ENCODE measurements around the gene GRB2. TPM values are rescaled to one million over a fixed set of nuclear protein-coding genes. Genes with fewer than 3 reads are reported as not detected.
"Not testable (repeated sequence)": the region's sequence is repeated elsewhere in the genome, so short reads cannot be mapped to it uniquely, and the experiment has no call there.

Gene GRB2
- total RNA-seq, 1 donor from 2014 or later: 59.1 TPM

- H3K27ac Mint-ChIP-seq (ENCODE audit: unreplicated experiment): no peak overlapping the region
- no peaks in the 10 kb centered on the region for H3K27me3 Mint-ChIP-seq (ENCODE audit: unreplicated experiment)
- H3K9me3 Mint-ChIP-seq (ENCODE audit: unreplicated experiment): no peaks in the 10 kb centered on the region
- no peak overlapping the region for H3K4me3 Mint-ChIP-seq (ENCODE audit: unreplicated experiment)
- no peaks in the 10 kb centered on the region for H3K36me3 Mint-ChIP-seq (ENCODE audit: unreplicated experiment)
- H3K4me1 Mint-ChIP-seq (ENCODE audit: unreplicated experiment): peaks cover 20% of the 10 kb centered on the region
- TF ChIP-seq, protein P1, sequence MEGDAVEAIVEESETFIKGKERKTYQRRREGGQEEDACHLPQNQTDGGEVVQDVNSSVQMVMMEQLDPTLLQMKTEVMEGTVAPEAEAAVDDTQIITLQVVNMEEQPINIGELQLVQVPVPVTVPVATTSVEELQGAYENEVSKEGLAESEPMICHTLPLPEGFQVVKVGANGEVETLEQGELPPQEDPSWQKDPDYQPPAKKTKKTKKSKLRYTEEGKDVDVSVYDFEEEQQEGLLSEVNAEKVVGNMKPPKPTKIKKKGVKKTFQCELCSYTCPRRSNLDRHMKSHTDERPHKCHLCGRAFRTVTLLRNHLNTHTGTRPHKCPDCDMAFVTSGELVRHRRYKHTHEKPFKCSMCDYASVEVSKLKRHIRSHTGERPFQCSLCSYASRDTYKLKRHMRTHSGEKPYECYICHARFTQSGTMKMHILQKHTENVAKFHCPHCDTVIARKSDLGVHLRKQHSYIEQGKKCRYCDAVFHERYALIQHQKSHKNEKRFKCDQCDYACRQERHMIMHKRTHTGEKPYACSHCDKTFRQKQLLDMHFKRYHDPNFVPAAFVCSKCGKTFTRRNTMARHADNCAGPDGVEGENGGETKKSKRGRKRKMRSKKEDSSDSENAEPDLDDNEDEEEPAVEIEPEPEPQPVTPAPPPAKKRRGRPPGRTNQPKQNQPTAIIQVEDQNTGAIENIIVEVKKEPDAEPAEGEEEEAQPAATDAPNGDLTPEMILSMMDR (IDR thresholded peaks at IDR 0.05): no peak
- no peak for DNase-seq (ENCODE audit: extremely low spot score, unreplicated experiment)
These were observed 55.4 kb downstream of the GRB2 start for GRCh38 chr17:75350029-75350428.

DNA sequence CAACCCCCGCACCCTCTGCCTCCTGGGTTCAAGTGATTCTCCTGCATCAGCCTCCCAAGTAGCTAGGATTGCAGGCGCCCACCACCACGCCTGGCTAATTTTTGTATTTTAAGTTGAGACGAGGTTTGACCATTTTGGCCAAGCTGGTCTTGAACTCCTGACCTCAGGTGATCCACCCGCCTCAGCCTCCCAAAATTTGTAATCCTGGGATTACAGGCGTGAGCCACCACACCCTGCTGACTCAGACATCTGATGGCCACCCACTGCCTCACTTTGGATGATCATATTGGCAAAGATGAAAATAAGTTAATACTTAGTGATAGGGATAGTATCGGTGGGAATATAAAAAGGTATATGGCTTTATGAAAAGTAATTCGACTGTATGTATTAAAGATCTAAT is 55.9 kb downstream of the GRB2 start:
- no peak for DNase-seq (ENCODE audit: extremely low spot score, unreplicated experiment)
- H3K9me3 Mint-ChIP-seq (ENCODE audit: unreplicated experiment): no peaks in the 10 kb centered on the region
- no peak overlapping the region for H3K27ac Mint-ChIP-seq (ENCODE audit: unreplicated experiment)
- no peaks in the 10 kb centered on the region for H3K27me3 Mint-ChIP-seq (ENCODE audit: unreplicated experiment)
- TF ChIP-seq, protein P1 (IDR thresholded peaks at IDR 0.05): no peak
- H3K4me1 Mint-ChIP-seq (ENCODE audit: unreplicated experiment): peaks cover 20% of the 10 kb centered on the region
- H3K36me3 Mint-ChIP-seq (ENCODE audit: unreplicated experiment): no peaks in the 10 kb centered on the region
- H3K4me3 Mint-ChIP-seq (ENCODE audit: unreplicated experiment): no peak overlapping the region

DNA sequence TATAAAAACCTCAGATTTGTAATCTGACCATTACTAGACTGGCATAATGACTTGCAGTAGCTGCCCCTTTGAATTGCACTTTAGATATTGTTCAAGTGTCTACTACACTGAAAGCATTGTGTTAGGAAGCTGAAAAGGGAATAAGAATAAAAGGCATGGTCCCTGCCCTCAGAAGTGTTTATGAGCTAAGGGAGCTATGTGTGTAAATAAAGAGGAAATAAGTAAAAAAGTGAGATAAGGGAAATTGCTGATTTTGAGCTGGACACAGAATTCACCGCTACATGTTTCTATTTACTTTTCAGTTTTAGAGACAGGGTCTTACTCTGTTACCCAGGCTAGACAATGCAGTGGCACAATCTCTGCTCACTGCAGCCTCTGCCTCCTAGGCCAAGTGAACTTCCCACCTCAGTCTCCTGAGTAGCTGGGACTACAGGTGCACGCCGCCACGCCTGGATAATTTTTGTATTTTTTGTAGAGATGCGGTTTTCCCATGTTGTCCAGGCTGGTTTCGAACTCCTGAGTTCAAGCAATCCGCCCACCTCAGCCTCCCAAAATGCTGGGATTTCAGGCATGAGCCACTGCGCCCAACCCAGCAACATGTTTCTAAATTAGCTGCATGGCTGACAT is 57.0 kb downstream of the GRB2 start:
- TF ChIP-seq, protein P1 (IDR thresholded peaks at IDR 0.05): no peak

GRCh38 chr17:75346906-75347305 is 58.6 kb downstream of the GRB2 start:
- no peaks in the 10 kb centered on the region for H3K9me3 Mint-ChIP-seq (ENCODE audit: unreplicated experiment)
- TF ChIP-seq, protein P1 (IDR thresholded peaks at IDR 0.05): no peak
- H3K4me3 Mint-ChIP-seq (ENCODE audit: unreplicated experiment): no peak overlapping the region
- no peak overlapping the region for H3K27ac Mint-ChIP-seq (ENCODE audit: unreplicated experiment)
- H3K36me3 Mint-ChIP-seq (ENCODE audit: unreplicated experiment): no peaks in the 10 kb centered on the region
- no peaks in the 10 kb centered on the region for H3K27me3 Mint-ChIP-seq (ENCODE audit: unreplicated experiment)
- H3K4me1 Mint-ChIP-seq (ENCODE audit: unreplicated experiment): peaks cover 27% of the 10 kb centered on the region
- no peak for DNase-seq (ENCODE audit: extremely low spot score, unreplicated experiment)

More for the DNA sequence above, 57.0 kb downstream of the GRB2 start:
- H3K36me3 Mint-ChIP-seq (ENCODE audit: unreplicated experiment): no peaks in the 10 kb centered on the region
- no peak for DNase-seq (ENCODE audit: extremely low spot score, unreplicated experiment)
- no peaks in the 10 kb centered on the region for H3K27me3 Mint-ChIP-seq (ENCODE audit: unreplicated experiment)
- no peak overlapping the region for H3K27ac Mint-ChIP-seq (ENCODE audit: unreplicated experiment)
- H3K4me1 Mint-ChIP-seq (ENCODE audit: unreplicated experiment): peaks cover 24% of the 10 kb centered on the region
- no peak overlapping the region for H3K4me3 Mint-ChIP-seq (ENCODE audit: unreplicated experiment)
- H3K9me3 Mint-ChIP-seq (ENCODE audit: unreplicated experiment): no peaks in the 10 kb centered on the region

DNA sequence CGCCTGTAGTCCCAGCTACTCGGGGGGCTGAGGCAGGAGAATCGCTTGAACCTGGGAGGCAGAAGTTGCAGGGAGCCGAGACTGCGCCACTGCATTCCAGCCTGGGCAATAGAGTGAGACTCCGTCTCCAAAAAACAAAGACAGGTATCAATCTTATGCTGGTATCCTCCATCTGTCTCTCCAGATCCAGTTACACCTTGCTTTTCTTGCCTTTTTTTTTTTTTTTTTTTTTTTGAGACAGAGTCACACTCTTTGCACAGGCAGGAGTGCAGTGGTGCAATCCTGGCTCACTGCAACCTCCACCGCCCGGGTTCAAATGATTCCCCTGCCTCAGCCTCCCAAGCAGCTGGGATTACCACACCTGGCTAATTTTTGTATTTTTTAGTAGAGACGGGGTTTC is 59.1 kb downstream of the GRB2 start:
- H3K27ac Mint-ChIP-seq (ENCODE audit: unreplicated experiment); H3K9me3 Mint-ChIP-seq (ENCODE audit: unreplicated experiment); DNase-seq (ENCODE audit: extremely low spot score, unreplicated experiment); H3K27me3 Mint-ChIP-seq (ENCODE audit: unreplicated experiment); H3K36me3 Mint-ChIP-seq (ENCODE audit: unreplicated experiment); H3K4me3 Mint-ChIP-seq (ENCODE audit: unreplicated experiment): not testable (repeated sequence)
- peaks cover 27% of the 10 kb centered on the region for H3K4me1 Mint-ChIP-seq (ENCODE audit: unreplicated experiment)

All from osteocyte (in vitro differentiated cells).